Articular chondrocyte of knee joint (primary cell): ENCODE measurements around the gene SPHK1. TPM values are rescaled to one million over a fixed set of nuclear protein-coding genes. Genes with fewer than 3 reads are reported as not detected.

Source experiments
- small RNA-seq: library from RNA; depleted of rRNA; stranded (forward); fragments of <200 nt; gene quantifications from one replicate; pipeline ENCODE3, GENCODE V24; 2012
- total RNA-seq: library from RNA; depleted of rRNA; stranded (reverse); fragments of >200 nt; gene quantifications from 2 replicates; pipeline ENCODE4 v1.2.3, GENCODE V29; 2012

The SPHK1 gene, protein sequence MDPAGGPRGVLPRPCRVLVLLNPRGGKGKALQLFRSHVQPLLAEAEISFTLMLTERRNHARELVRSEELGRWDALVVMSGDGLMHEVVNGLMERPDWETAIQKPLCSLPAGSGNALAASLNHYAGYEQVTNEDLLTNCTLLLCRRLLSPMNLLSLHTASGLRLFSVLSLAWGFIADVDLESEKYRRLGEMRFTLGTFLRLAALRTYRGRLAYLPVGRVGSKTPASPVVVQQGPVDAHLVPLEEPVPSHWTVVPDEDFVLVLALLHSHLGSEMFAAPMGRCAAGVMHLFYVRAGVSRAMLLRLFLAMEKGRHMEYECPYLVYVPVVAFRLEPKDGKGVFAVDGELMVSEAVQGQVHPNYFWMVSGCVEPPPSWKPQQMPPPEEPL
- total RNA-seq = 18.1 and 32.8 TPM in 2 replicates

DNA sequence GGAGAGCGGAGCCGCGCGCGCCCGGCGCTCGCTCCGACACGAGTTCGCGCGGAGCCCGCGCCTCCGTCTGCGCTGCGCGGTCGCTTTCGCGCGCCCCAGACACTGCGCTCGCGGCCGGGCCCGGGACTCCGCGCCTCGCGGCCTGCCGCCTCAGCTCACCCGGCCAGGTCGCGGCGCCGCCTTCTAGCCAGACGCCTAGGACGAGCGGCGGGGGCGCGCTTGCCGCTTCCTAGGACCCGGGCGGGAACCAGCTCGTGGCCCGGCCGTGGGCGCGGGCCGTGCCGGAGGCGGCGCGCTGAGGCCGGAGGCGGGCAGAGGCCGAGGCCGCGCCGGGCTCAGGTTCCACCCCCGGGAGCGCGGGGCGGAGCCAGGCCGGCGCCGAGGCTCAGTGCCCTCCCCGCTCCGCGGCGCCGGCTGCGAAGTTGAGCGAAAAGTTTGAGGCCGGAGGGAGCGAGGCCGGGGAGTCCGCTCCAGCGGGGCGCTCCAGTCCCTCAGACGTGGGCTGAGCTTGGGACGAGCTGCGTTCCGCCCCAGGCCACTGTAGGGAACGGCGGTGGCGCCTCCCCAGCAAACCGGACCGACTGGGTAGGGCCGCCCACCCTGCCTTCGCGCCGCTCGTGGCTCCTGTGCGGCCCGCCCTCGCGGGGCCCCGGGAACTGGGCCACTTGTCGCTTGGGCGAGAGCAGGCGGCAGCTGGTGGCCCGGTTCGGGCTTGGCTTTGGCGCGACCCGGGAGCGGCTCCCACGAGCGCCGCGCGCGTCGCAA, at the start of gene SPHK1:
Gene SPHK1, plus strand, starts transcription at position 388 of the 765 bp plus-strand sequence. CDS start 1,036 bp downstream, outside the sequence.

DNA sequence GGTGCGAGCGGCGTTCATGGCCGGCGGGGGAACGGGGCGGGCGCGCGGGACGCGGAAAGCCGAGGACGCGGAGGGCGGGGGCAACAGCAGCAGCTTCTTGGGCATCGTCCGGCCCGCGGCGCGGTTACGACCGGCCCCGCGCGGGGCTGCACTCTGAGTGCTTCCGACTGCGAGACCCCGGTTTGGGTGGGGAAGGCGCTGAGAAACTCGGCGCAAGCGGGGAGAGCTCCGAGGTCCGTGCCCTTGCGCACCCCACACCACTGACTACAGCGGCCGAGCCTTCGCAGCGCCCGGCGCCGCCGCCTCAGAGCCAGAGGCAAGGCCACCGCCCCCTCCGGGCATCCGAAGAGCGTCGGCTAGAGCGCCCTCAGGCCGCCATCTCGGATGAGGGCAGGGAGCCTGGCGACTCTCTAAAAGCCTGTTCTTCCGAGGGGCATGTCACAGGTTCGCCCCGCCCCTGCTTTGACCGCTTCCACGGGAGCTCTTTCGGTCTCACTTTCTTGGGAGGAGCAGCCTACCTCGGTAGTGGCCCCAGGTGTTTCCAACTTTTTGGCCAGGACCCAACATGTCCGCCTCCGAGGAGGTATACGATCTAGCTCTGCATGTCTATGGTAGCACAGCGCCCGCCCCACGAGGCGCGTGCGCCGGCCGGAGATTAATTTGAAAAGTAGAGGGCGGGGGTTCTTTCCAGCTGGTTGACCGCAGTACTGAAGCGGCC, 30.7 kb upstream of the SPHK1 start, which contains the start of gene PRPSAP1:
Gene PRPSAP1, minus strand, starts transcription at position 318 of the 718 bp plus-strand sequence. Its CDS starts 213 bp downstream, at position 105.

Small RNA genes within 50 kb of the gene (small RNA-seq; reads per million reads assigned to genes)
- gene RNU6-24P = not detected

Other genes with a start within 250 kb of the SPHK1 start
- not detected in 2 replicates for gene FOXJ1, start 243.4 kb upstream of the SPHK1 start, total RNA-seq
- gene RNF157, start 144.1 kb upstream of the SPHK1 start, total RNA-seq = 0.26 and 0.76 TPM in 2 replicates
- 3.2 and 3.4 TPM in 2 replicates for gene UBALD2, start 119.3 kb upstream of the SPHK1 start, total RNA-seq
- gene QRICH2, start 76.3 kb upstream of the SPHK1 start, total RNA-seq = 2.3 and 2.4 TPM in 2 replicates
- 43.2 and 60.4 TPM in 2 replicates for gene PRPSAP1, start 30.7 kb upstream of the SPHK1 start, total RNA-seq
- gene UBE2O, start 68.5 kb downstream of the SPHK1 start, total RNA-seq = 20.6 and 24.2 TPM in 2 replicates
- gene AANAT, start 83.0 kb downstream of the SPHK1 start, total RNA-seq = not detected in 2 replicates
- gene RHBDF2, start 116.8 kb downstream of the SPHK1 start, total RNA-seq = 5.9 and 6.5 TPM in 2 replicates
- gene CYGB, start 153.1 kb downstream of the SPHK1 start, total RNA-seq = 10.7 and 12.6 TPM in 2 replicates
- gene PRCD, start 155.4 kb downstream of the SPHK1 start, total RNA-seq = 1.6 and 3.0 TPM in 2 replicates
- 0.78 and 1.4 TPM in 2 replicates for gene ST6GALNAC2, start 201.3 kb downstream of the SPHK1 start, total RNA-seq